ENCODE results near the gene FAAH. TPM values are rescaled to one million over a fixed set of nuclear protein-coding genes. Genes with fewer than 3 reads are reported as not detected.

FAAH gene
- 0.10 and 0.81 TPM in 2 replicates for total RNA-seq

GRCh38 chr1:46394108-46394871 lies at the start of gene FAAH:
FAAH (plus strand) TSS chr1:46394317; CDS start chr1:46394349, 32 bp downstream.

Other genes with a start within 250 kb of the FAAH start
- 0.29 TPM in 1 of 2 replicates, not detected in the other for gene TSPAN1, start 219.2 kb upstream of the FAAH start, total RNA-seq
- not detected in 2 replicates for gene P3R3URF, start 217.8 kb upstream of the FAAH start, total RNA-seq
- gene POMGNT1, start 195.9 kb upstream of the FAAH start, total RNA-seq, result 22.8 and 27.2 TPM in 2 replicates
- gene LURAP1, start 191.0 kb upstream of the FAAH start, total RNA-seq, result 2.4 and 2.5 TPM in 2 replicates
- gene RAD54L, start 146.6 kb upstream of the FAAH start, total RNA-seq, result 0.62 and 1.1 TPM in 2 replicates
- 66.5 and 73.8 TPM in 2 replicates for gene LRRC41, start 90.7 kb upstream of the FAAH start, total RNA-seq
- gene UQCRH, start 90.6 kb upstream of the FAAH start, total RNA-seq, result 329 and 360 TPM in 2 replicates
- gene NSUN4, start 53.5 kb upstream of the FAAH start, total RNA-seq, result 11.6 and 13.5 TPM in 2 replicates
- gene DMBX1, start 95.5 kb downstream of the FAAH start, total RNA-seq, result not detected in 2 replicates
- gene KNCN, start 157.3 kb downstream of the FAAH start, total RNA-seq, result not detected in 2 replicates
- gene MKNK1, start 210.0 kb downstream of the FAAH start, total RNA-seq, result 11.9 and 13.5 TPM in 2 replicates
- gene MOB3C, start 222.5 kb downstream of the FAAH start, total RNA-seq, result 8.4 and 20.2 TPM in 2 replicates

All from cardiac ventricle fibroblast (primary cell).